Stimulated activated CD4-positive, alpha-beta T cell treated with anti-CD3 and anti-CD28 coated beads, Interleukin-2, amount 100 ng/mL, for 4 hours (primary cell): ENCODE measurements around the gene STX5.
A peak's percentile ranks its signal among the peaks of the same experiment; 100 is the strongest.
"Not testable (repeated sequence)": the region's sequence is repeated elsewhere in the genome, so short reads cannot be mapped to it uniquely, and the experiment has no call there.

ENCODE experiments used
- DNase-seq: peaks from one replicate; pipeline ENCODE4 v3.0.0-alpha.2; 2020; ENCODE audit warnings: low read depth

Gene STX5

DNA sequence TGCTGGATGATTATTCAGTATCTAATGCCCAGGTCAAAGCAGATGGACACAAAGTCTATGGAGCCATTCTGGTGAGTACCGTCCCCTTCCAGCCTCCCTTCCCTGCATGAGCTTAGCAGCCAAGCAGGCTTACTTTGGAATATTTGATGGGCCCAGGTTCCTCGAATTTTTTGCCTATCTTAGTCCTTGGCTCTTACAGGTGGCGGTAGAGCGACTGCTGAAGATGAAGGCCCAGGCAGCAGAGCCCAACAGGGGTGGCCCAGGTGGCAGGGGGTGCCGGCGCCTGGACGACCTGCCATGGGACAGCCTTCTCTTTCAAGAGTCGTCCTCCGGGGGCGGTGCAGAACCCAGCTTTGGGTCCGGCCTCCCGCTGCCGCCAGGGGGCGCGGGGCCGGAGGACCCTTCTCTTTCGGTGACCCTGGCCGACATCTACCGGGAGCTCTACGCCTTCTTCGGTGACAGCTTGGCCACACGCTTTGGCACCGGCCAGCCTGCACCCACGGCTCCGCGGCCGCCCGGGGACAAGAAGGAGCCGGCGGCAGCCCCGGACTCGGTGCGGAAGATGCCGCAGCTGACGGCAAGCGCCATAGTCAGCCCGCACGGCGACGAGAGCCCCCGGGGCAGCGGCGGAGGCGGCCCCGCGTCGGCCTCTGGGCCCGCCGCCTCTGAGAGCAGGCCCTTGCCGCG lies 45.4 kb downstream of the STX5 start:
- peak; percentile 73 for DNase-seq

GRCh38 chr11:62782753-62783152 lies 49.1 kb downstream of the STX5 start:
- no peak for DNase-seq

GRCh38 chr11:62778441-62778840 lies 53.4 kb downstream of the STX5 start:
- no peak for DNase-seq

GRCh38 chr11:62777389-62777788 lies 54.5 kb downstream of the STX5 start:
- DNase-seq = no peak

DNA sequence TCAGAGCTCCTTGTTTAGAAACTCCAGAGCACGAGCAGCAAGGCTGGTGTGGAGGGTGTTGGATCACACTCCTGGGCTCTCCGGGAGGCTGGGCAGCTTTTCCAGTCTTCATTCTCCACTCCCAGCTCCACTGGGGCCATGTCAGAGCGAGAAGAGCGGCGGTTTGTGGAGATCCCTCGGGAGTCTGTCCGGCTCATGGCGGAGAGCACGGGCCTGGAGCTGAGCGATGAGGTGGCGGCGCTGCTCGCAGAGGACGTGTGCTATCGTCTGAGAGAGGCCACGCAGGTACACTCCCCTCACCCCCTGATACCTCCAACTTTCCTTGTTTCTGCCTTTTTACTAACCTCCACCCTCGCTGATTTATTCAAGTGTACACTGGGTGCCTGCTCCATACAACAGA lies 56.2 kb downstream of the STX5 start:
- no peak for DNase-seq

DNA sequence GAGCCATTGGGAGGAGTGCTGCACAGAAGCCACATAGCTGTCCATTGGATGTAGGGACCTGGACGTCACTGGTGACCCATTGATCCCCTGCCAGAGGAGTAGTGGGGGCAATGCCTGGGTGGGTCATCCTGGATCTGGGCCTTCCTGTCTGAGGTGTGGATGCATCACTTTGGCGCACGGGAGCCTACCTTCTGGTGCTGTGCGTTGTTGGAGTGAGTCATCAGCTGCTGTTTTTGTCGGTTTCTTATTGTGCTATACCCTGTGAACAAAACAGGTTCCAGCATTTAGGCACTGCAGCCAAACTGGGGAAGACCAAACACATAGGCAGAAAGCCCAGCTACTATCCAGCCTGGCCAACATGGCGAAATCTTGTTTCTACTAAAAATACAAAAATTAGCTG lies 57.4 kb downstream of the STX5 start:
- DNase-seq = no peak

DNA sequence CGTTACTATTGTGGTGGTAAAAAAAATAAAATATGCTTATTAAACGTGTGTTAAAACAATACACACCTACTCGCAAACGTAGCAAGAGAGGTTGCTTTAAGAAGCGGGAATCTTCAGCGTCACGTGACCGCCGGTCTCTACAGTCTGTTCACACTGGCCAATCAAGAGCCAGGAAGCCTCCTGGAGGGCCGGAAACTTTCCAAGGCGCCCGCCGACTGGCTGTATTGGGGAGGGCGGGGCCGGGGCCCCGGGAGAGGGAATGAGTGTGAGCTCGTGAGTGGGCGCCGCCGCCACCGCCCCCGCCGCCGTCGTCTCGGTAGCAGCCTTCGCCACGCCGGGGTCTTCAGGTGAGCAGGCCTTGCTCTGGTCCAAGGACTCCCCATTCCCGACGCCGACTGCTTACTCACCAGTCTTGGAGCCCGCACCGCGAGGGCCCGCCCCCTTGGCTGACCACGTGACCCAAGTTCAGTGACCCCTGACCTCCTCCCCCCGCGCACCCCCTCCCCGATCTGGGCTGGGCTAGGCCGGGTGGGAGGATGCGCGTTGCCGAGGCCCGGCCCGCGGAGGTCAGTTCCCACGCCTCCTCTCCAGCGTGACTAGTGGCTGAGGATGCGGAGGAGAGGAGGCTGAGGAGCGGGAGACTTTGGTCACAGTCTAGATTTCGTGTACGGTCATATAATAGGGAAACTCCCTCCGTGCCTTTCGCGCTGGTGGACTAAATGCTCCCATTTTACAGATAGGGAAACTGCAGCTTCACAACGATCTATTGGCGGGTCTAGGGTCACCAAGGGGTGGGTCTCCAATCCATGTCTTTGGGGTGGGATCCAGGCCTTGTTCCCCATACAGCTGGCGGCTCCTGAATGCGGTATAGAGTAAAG lies 60.5 kb downstream of the STX5 start, which contains the start of gene TAF6L:
TSS of gene TAF6L (plus strand) at position 253 of the 878 bp plus-strand sequence. CDS start 4,388 bp downstream, outside the sequence.
- DNase-seq = peak; percentile 87

DNA sequence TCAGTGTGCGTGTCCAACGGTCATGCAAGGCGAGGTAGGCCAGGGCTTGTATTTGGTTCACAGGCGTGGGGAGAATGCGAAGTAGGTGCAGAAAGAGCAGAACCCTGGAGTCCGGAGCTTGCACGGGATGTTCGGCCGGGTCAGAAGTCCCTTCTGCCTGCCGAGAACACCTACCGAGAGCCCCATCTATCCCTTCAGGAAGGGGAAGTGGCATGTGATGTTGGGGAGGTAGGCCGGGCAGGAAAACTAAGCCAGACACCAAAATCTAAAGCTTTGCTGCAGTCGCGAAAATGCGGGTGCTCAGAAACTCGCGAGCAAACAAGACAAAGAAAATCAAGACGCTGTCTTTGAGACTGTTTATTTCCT lies 61.1 kb downstream of the STX5 start:
- DNase-seq = no peak

- DNase-seq = not testable (repeated sequence)
These were observed 71.0 kb downstream of the STX5 start for GRCh38 chr11:62760867-62761227.

- no peak for DNase-seq
These were observed 73.7 kb downstream of the STX5 start for GRCh38 chr11:62757846-62758788.
